Upper lobe of right lung (tissue), 1 donor: Measurements from ENCODE around the gene PLEKHG2. TPM values are rescaled to one million over a fixed set of nuclear protein-coding genes. Genes with fewer than 3 reads are reported as not detected.

Experiments
- ATAC-seq: fragments of 200-7000 bp; cut with Tn5 transposase; one replicate; pipeline ENCODE4 v1.9.1; 2020; ENCODE audit warnings: mild to moderate bottlenecking, moderate library complexity
- DNase-seq: peaks from one replicate; pipeline ENCODE4 v3.0.0-alpha.2; 2020
- H3K27ac ChIP-seq: fragments of 200-600 bp; one replicate; pipeline ENCODE4 v1.8.0; 2022
- H3K27me3 ChIP-seq: fragments of 200-600 bp; one replicate; pipeline ENCODE4 v1.8.0; 2022; ENCODE audit warnings: mild to moderate bottlenecking
- H3K36me3 ChIP-seq: fragments of 200-600 bp; one replicate; pipeline ENCODE4 v1.8.0; 2022
- H3K4me1 ChIP-seq: fragments of 200-600 bp; one replicate; pipeline ENCODE4 v1.8.0; 2022
- H3K4me3 ChIP-seq: fragments of 200-600 bp; one replicate; pipeline ENCODE4 v1.8.0; 2022; ENCODE audit warnings: mild to moderate bottlenecking
- H3K9me3 ChIP-seq: fragments of 200-600 bp; one replicate; pipeline ENCODE4 v1.8.0; 2022
- intact Hi-C: fragments of 100-400 bp; cut with DNase I; formaldehyde crosslinking; loops from one replicate; pipeline ENCODE4 v1.11.0; 2022
- microRNA-seq: library from miRNA; unstranded; fragments of <30 nt; microRNA quantifications from one replicate; pipeline ENCODE4 v1.2.0, GENCODE V29; 2020; ENCODE audit warnings: borderline microRNAs expressed
- total RNA-seq: library from RNA; stranded (reverse); fragmentation: NEBNext Ultra II Directional; extraction: Animal tissue kit (Norgen Biotek cat#: 25700); gene quantifications from one replicate; pipeline ENCODE4 v1.2.1, GENCODE V29; 2021
- TF ChIP-seq, protein P1 (sequence below): fragments of 200-600 bp; IDR thresholded peaks from one replicate; pipeline ENCODE4 v1.8.0; 2022; ENCODE audit warnings: antibody characterized with exemption
- donor health status: DM: no; HTN: yes; CAD: no; lungs with severe emphysema.

Gene PLEKHG2
- total RNA-seq, 1 donor from 2014 or later, result 32.4 TPM

DNA sequence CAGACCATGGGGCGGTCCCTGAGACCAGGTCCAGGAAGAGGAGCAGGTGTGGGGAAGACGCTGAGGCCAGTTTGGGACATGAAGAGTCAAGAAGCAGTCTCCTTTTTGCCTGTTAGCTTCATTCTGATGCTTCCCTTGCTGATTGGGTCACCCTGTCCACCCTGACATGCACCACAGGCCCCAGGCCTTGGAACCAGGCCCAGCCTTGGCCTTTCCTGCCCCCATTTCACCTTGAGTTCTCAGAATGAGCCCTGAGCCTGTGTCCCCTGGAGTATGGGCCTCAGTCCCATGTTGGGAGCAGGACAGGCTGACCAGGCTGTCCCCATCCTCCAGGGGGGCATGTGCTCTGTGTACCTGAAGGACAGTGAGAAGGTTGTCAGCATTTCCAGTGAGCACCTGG, 63.3 kb downstream of the PLEKHG2 start:
- ATAC-seq (no peak), DNase-seq (no peak)
- Histone ChIP-seq H3K9me3 (no peaks in the 10 kb centered on the region), H3K36me3 (peaks cover 56% of the 10 kb centered on the region), H3K27me3 (no peaks in the 10 kb centered on the region), H3K27ac (no peak overlapping the region), H3K4me1 (peaks cover 9% of the 10 kb centered on the region), H3K4me3 (no peak overlapping the region)
- intact Hi-C loops, result no loop called here
- TF ChIP-seq, protein P1, sequence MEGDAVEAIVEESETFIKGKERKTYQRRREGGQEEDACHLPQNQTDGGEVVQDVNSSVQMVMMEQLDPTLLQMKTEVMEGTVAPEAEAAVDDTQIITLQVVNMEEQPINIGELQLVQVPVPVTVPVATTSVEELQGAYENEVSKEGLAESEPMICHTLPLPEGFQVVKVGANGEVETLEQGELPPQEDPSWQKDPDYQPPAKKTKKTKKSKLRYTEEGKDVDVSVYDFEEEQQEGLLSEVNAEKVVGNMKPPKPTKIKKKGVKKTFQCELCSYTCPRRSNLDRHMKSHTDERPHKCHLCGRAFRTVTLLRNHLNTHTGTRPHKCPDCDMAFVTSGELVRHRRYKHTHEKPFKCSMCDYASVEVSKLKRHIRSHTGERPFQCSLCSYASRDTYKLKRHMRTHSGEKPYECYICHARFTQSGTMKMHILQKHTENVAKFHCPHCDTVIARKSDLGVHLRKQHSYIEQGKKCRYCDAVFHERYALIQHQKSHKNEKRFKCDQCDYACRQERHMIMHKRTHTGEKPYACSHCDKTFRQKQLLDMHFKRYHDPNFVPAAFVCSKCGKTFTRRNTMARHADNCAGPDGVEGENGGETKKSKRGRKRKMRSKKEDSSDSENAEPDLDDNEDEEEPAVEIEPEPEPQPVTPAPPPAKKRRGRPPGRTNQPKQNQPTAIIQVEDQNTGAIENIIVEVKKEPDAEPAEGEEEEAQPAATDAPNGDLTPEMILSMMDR, result no peak

Small RNA genes lying within 50 kb of the gene (microRNA-seq; reads per million reads assigned to microRNA genes)
- gene MIR4530, result not detected

Other genes starting within 250 kb of the PLEKHG2 start
- 0.46 TPM for gene NCCRP1, start 215.7 kb upstream of the PLEKHG2 start, total RNA-seq
- gene SYCN, start 208.4 kb upstream of the PLEKHG2 start, total RNA-seq, result not detected
- gene IFNL3, start 167.7 kb upstream of the PLEKHG2 start, total RNA-seq, result not detected
- not detected for gene IFNL4, start 163.8 kb upstream of the PLEKHG2 start, total RNA-seq
- not detected for gene IFNL2, start 144.3 kb upstream of the PLEKHG2 start, total RNA-seq
- not detected for gene IFNL1, start 116.3 kb upstream of the PLEKHG2 start, total RNA-seq
- gene LRFN1, start 91.8 kb upstream of the PLEKHG2 start, total RNA-seq, result 2.2 TPM
- gene GMFG, start 76.6 kb upstream of the PLEKHG2 start, total RNA-seq, result 113 TPM
- 81.2 TPM for gene SAMD4B, start 70.2 kb upstream of the PLEKHG2 start, total RNA-seq
- 33.3 TPM for gene PAF1, start 21.6 kb upstream of the PLEKHG2 start, total RNA-seq
- 28.8 TPM for gene MED29, start 21.3 kb upstream of the PLEKHG2 start, total RNA-seq
- gene ZFP36, start 5.8 kb upstream of the PLEKHG2 start, total RNA-seq, result 224 TPM
- gene RPS16, start 23.3 kb downstream of the PLEKHG2 start, total RNA-seq, result 1,446 TPM
- 98.4 TPM for gene SUPT5H, start 32.9 kb downstream of the PLEKHG2 start, total RNA-seq
- 43.9 TPM for gene TIMM50, start 68.2 kb downstream of the PLEKHG2 start, total RNA-seq
- gene DLL3, start 86.3 kb downstream of the PLEKHG2 start, total RNA-seq, result not detected
- not detected for gene SELENOV, start 102.5 kb downstream of the PLEKHG2 start, total RNA-seq
- gene EID2B, start 120.2 kb downstream of the PLEKHG2 start, total RNA-seq, result 2.4 TPM
- 13.5 TPM for gene EID2, start 127.5 kb downstream of the PLEKHG2 start, total RNA-seq
- not detected for gene LGALS13, start 189.9 kb downstream of the PLEKHG2 start, total RNA-seq
- gene LGALS16, start 243.2 kb downstream of the PLEKHG2 start, total RNA-seq, result not detected